ENCODE measurements around the gene PPP1CC. TPM values are rescaled to one million over a fixed set of nuclear protein-coding genes. Genes with fewer than 3 reads are reported as not detected.
"Not testable (repeated sequence)": the region's sequence is repeated elsewhere in the genome, so short reads cannot be mapped to it uniquely, and the experiment has no call there.

PPP1CC gene
- total RNA-seq, 2 experiments from 2014 or later = 280 to 285 TPM

DNA sequence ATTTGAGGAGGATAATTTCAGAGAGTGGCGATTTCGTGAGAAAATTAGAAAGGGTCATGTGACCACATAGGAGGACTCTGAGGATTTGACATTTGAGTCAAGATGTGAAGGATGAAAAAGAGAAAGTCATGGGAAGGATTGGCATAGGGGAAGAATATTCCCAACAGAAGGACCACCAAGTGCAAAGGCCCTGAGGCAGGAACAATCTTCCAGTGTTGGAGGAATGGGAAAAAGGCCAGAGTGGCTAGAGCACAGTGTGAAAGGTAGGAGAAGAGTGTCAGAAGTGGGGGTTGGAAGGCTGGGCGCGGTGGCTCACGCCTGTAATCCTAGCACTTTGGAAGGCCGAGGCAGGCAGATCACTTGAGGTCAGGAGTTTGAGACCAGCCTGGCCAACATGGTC, 3.9 kb upstream of the PPP1CC start:
- DNase-seq = no peak
- Mint-ChIP-seq H3K36me3 (ENCODE audit: low read depth) (peaks cover 7% of the 10 kb centered on the region), H3K9me3 (no peaks in the 10 kb centered on the region), H3K27me3 (ENCODE audit: low read depth) (no peaks in the 10 kb centered on the region), H3K27ac (no peak overlapping the region), H3K4me3 (no peak overlapping the region), H3K4me1 (ENCODE audit: low read depth) (peaks cover 12% of the 10 kb centered on the region)
- intact Hi-C loops (cut with micrococcal nuclease) = loop anchor here (10.0 kb wide), 3 partner anchors 658 to 1098 kb away; partner anchors contain the start of genes ANKRD13A, GIT2, MAPKAPK5 and SH2B3
- CTCF ChIA-PET = no interaction called here

GRCh38 chr12:110745542-110746284, 3.0 kb upstream of the PPP1CC start:
- no peak overlapping the region for H3K4me3 Mint-ChIP-seq
- no peak for DNase-seq
- H3K36me3 Mint-ChIP-seq (ENCODE audit: low read depth) = peaks cover 14% of the 10 kb centered on the region
- CTCF ChIA-PET = no interaction called here
- no peak overlapping the region for H3K27ac Mint-ChIP-seq
- H3K27me3 Mint-ChIP-seq (ENCODE audit: low read depth) = no peaks in the 10 kb centered on the region
- intact Hi-C loops (cut with micrococcal nuclease) = loop anchor here (10.0 kb wide), 3 partner anchors 659 to 1099 kb away; partner anchors contain the start of genes ANKRD13A, GIT2, MAPKAPK5 and SH2B3
- peaks cover 15% of the 10 kb centered on the region for H3K4me1 Mint-ChIP-seq (ENCODE audit: low read depth)
- no peaks in the 10 kb centered on the region for H3K9me3 Mint-ChIP-seq

- Mint-ChIP-seq H3K27ac (no peak overlapping the region), H3K27me3 (ENCODE audit: low read depth) (no peaks in the 10 kb centered on the region), H3K36me3 (ENCODE audit: low read depth) (peaks cover 22% of the 10 kb centered on the region), H3K9me3 (no peaks in the 10 kb centered on the region), H3K4me3 (no peak overlapping the region), H3K4me1 (ENCODE audit: low read depth) (peaks cover 21% of the 10 kb centered on the region)
- DNase-seq = no peak
- intact Hi-C loops (cut with micrococcal nuclease) = loop anchor here (5.0 to 10.0 kb wide), 4 partner anchors 462 to 1100 kb away; partner anchors contain the start of genes ANKRD13A, ATP2A2, GIT2 and MAPKAPK5
- CTCF ChIA-PET = interaction anchor here (0.6 to 1.6 kb wide), 2 partner anchors 24 to 82 kb away, joined by 3 to 6 read pairs; no protein-coding TSS in a partner anchor
Observed at GRCh38 chr12:110744601-110745264, 2.0 kb upstream of the PPP1CC start.

DNA sequence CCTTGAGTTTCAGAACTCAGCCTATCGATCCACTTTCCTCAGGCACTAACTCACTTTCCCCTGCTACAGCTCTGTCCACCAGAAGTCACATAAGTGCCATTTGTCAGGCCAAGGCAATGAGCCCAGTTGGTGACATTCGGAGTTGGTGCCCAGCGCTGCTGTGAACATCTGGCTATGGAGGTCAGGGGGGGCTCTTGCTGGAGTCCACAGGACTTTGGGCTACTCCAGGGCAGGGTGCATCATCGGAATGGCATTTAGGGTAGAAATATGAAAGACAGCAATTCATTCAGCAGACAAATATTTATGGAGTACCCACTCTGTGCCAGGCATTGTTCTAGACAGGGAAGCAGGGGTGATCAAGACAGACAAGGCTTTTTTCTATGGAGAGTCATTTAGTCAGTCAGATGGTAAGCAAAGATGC, 1.5 kb upstream of the PPP1CC start:
- Mint-ChIP-seq H3K4me1 (ENCODE audit: low read depth) (peaks cover 26% of the 10 kb centered on the region), H3K27me3 (ENCODE audit: low read depth) (no peaks in the 10 kb centered on the region), H3K27ac (no peak overlapping the region), H3K36me3 (ENCODE audit: low read depth) (peaks cover 23% of the 10 kb centered on the region), H3K4me3 (peak overlapping the region; percentile 99), H3K9me3 (no peaks in the 10 kb centered on the region)
- intact Hi-C loops (cut with micrococcal nuclease) = loop anchor here (5.0 to 10.0 kb wide), 4 partner anchors 462 to 1101 kb away; partner anchors contain the start of genes ANKRD13A, ATP2A2, GIT2 and MAPKAPK5
- DNase-seq = no peak
- CTCF ChIA-PET = interaction anchor here (0.6 to 1.6 kb wide), 2 partner anchors 25 to 83 kb away, joined by 3 to 6 read pairs; no protein-coding TSS in a partner anchor

- Mint-ChIP-seq H3K36me3 (ENCODE audit: low read depth) (peaks cover 27% of the 10 kb centered on the region), H3K4me1 (ENCODE audit: low read depth) (peaks cover 30% of the 10 kb centered on the region), H3K9me3 (no peaks in the 10 kb centered on the region), H3K4me3 (peak overlapping the region; percentile 99), H3K27ac (no peak overlapping the region), H3K27me3 (ENCODE audit: low read depth) (no peaks in the 10 kb centered on the region)
- no peak for DNase-seq
- intact Hi-C loops (cut with micrococcal nuclease) = loop anchor here (5.0 to 10.0 kb wide), 4 partner anchors 461 to 1101 kb away; partner anchors contain the start of genes ANKRD13A, ATP2A2, GIT2 and MAPKAPK5
- CTCF ChIA-PET = interaction anchor here (0.6 to 1.6 kb wide), 2 partner anchors 25 to 83 kb away, joined by 3 to 6 read pairs; no protein-coding TSS in a partner anchor
Observed at GRCh38 chr12:110743571-110744093, 941 bp upstream of the PPP1CC start.

- H3K36me3 Mint-ChIP-seq (ENCODE audit: low read depth) = peaks cover 36% of the 10 kb centered on the region
- peak overlapping the region; percentile 98 for H3K27ac Mint-ChIP-seq
- CTCF ChIA-PET = interaction anchor here (1.4 kb wide), 1 partner anchor 122 kb away, joined by 5 read pairs; no protein-coding TSS in a partner anchor
- no peaks in the 10 kb centered on the region for H3K9me3 Mint-ChIP-seq
- H3K27me3 Mint-ChIP-seq (ENCODE audit: low read depth) = no peaks in the 10 kb centered on the region
- peaks cover 44% of the 10 kb centered on the region for H3K4me1 Mint-ChIP-seq (ENCODE audit: low read depth)
- intact Hi-C loops (cut with micrococcal nuclease) = loop anchor here (5.0 to 10.0 kb wide), 4 partner anchors 460 to 1103 kb away; partner anchors contain the start of genes ANKRD13A, ATP2A2, GIT2 and MAPKAPK5
- peak; percentile 27 for DNase-seq
- H3K4me3 Mint-ChIP-seq = peak overlapping the region; percentile 99
Observed at GRCh38 chr12:110742096-110742717, 484 bp downstream of the PPP1CC start.

GRCh38 chr12:110741341-110742095, 1.2 kb downstream of the PPP1CC start:
- Mint-ChIP-seq H3K9me3 (no peaks in the 10 kb centered on the region), H3K27ac (peak overlapping the region; percentile 98), H3K36me3 (ENCODE audit: low read depth) (peaks cover 38% of the 10 kb centered on the region), H3K4me3 (peak overlapping the region; percentile 99), H3K4me1 (ENCODE audit: low read depth) (peaks cover 49% of the 10 kb centered on the region), H3K27me3 (ENCODE audit: low read depth) (no peaks in the 10 kb centered on the region)
- intact Hi-C loops (cut with micrococcal nuclease) = loop anchor here (1.0 to 10.0 kb wide), 8 partner anchors 85 to 1103 kb away; partner anchors contain the start of genes ANKRD13A, ATP2A2, GIT2 and MAPKAPK5
- CTCF ChIA-PET = interaction anchor here (0.8 to 1.8 kb wide), 7 partner anchors 10 to 147 kb away, joined by 3 to 6 read pairs (median 5); no protein-coding TSS in a partner anchor
- peak; percentile 56 for DNase-seq

GRCh38 chr12:110739894-110740293, 2.8 kb downstream of the PPP1CC start:
- CTCF ChIA-PET = interaction anchor here (0.6 to 1.8 kb wide), 7 partner anchors 8 to 297 kb away, joined by 3 to 6 read pairs (median 4); no protein-coding TSS in a partner anchor
- intact Hi-C loops (cut with micrococcal nuclease) = loop anchor here (1.0 to 10.0 kb wide), 7 partner anchors 36 to 1105 kb away; partner anchors contain the start of genes ANKRD13A, ATP2A2, GIT2 and MAPKAPK5
- Mint-ChIP-seq H3K36me3 (ENCODE audit: low read depth) (peaks cover 51% of the 10 kb centered on the region), H3K27ac (peak overlapping the region; percentile 84), H3K9me3 (no peaks in the 10 kb centered on the region), H3K4me3 (peak overlapping the region; percentile 99), H3K4me1 (ENCODE audit: low read depth) (peaks cover 64% of the 10 kb centered on the region), H3K27me3 (ENCODE audit: low read depth) (no peaks in the 10 kb centered on the region)
- DNase-seq = peak; percentile 42

- no peak for DNase-seq
- CTCF ChIA-PET = interaction anchor here (0.6 to 1.7 kb wide), 7 partner anchors 11 to 296 kb away, joined by 3 to 4 read pairs (median 4); no protein-coding TSS in a partner anchor
- Mint-ChIP-seq H3K27me3 (ENCODE audit: low read depth) (no peaks in the 10 kb centered on the region), H3K9me3 (no peaks in the 10 kb centered on the region), H3K4me1 (ENCODE audit: low read depth) (peaks cover 67% of the 10 kb centered on the region), H3K4me3 (peak overlapping the region; percentile 99), H3K27ac (peak overlapping the region; percentile 84), H3K36me3 (ENCODE audit: low read depth) (peaks cover 53% of the 10 kb centered on the region)
- intact Hi-C loops (cut with micrococcal nuclease) = no loop called here
Observed at GRCh38 chr12:110739488-110739887, 3.2 kb downstream of the PPP1CC start.

- H3K36me3 Mint-ChIP-seq (ENCODE audit: low read depth) = peaks cover 64% of the 10 kb centered on the region
- intact Hi-C loops (cut with micrococcal nuclease) = no loop called here
- peaks cover 74% of the 10 kb centered on the region for H3K4me1 Mint-ChIP-seq (ENCODE audit: low read depth)
- peak overlapping the region; percentile 73 for H3K4me3 Mint-ChIP-seq
- H3K9me3 Mint-ChIP-seq = no peaks in the 10 kb centered on the region
- peak overlapping the region; percentile 73 for H3K27ac Mint-ChIP-seq
- no peaks in the 10 kb centered on the region for H3K27me3 Mint-ChIP-seq (ENCODE audit: low read depth)
- no peak for DNase-seq
- CTCF ChIA-PET = no interaction called here
Observed at GRCh38 chr12:110737532-110737931, 5.2 kb downstream of the PPP1CC start.

GRCh38 chr12:110737016-110737415, 5.7 kb downstream of the PPP1CC start:
- H3K4me3 Mint-ChIP-seq; H3K27me3 Mint-ChIP-seq (ENCODE audit: low read depth); H3K9me3 Mint-ChIP-seq; CTCF ChIA-PET; intact Hi-C loops (cut with micrococcal nuclease); DNase-seq: not testable (repeated sequence)
- H3K36me3 Mint-ChIP-seq (ENCODE audit: low read depth) = peaks cover 67% of the 10 kb centered on the region
- H3K27ac Mint-ChIP-seq = peak overlapping the region; percentile 73
- H3K4me1 Mint-ChIP-seq (ENCODE audit: low read depth) = peaks cover 78% of the 10 kb centered on the region
